GM11168 (cell line): Measurements from ENCODE around the gene RAB11FIP4.

Experiments used
- in situ Hi-C: fragments of 300-500 bp; cut with MboI; formaldehyde crosslinking; loops from one replicate; pipeline ENCODE4 v1.12.0; 2022; ENCODE audit warnings: low sequenced_read_pairs; ENCODE audit not compliant: unreplicated experiment

RAB11FIP4 gene

DNA sequence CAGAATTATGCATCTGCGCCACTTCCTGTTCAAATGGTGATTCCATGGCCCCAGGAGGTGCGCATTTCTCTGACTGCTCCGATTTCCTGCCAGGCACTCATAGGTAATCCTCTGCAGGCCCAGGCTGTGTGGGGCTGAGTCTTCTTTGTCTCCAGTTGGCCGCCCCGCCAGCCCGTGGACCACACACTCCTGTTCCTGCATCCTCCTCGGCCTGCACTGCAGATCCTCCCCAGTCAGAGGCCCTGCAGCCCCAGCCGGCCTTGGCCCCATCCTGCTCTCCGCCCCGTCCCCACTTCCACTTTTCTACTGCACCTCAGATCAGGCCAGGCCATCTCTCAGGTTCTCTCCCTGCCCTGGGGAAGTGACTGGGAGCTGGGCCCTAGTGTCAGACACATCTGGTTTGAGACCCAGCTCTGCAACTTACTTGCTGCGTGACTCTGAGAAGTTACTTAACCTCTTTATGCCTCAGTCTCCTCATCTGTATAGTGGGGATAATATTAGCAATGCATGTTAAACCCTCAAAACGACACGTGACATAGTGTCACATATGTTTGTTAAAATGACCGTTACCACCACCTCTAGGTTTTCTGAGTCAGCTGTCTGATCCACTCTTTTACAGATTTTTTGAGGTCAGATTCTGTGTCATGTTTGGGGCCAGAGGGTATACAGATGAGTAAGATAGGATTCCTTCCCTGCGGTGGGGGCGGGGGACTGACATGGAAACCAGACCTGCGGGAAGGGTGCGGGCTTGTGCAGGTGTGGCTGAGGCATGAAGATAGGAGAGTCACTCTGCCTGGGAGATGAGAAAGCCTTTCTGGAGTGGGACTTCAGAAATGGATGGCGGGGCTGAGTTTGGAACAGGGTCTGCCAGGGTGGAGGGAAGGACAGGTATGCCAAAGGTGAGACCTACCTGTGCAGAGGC lies 12.8 kb downstream of the RAB11FIP4 start:
- in situ Hi-C loops: no loop called here

DNA sequence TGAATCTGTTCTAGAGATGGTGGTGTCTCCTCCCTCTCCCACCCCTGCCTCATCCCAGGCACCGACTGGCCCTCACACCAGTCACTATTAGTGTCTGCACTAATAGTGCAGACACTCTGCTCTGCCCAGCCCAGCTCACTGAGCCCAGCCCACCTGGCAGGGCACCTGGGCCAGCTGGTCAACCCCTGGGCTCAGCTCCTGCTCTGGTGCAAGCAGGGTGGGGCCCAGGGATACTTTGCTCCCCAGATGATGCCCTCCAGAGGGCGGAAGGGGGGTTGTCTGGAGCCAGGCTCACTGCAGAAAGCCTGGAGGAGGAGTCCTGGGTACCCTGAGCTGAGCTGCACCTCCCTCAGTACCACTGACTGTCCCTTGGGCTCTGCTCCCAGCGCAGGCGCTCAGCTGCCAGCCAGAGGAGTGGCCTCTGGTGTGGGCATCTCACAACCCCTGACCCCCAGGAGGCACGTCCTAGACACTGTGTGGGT lies 14.5 kb downstream of the RAB11FIP4 start:
- in situ Hi-C loops: no loop called here

DNA sequence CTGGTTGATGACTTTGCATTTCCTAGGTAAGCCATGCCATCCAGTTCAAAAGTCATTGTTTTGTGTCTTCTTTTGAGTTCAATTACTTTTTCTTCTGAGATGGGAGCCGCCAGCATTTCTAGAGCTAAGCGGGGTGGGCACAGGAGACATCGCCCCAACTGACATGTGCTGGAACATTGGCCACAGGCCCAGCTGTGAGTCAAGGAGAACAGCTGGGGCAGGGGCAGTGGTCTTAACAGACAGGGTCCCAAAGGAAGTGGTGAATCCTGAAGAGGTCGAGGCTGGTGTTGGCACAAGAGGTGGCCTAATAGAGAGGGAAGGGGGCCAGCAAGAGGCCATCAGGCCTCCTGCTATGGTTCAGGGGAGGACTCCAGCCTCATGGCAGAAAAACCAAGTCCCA lies 17.1 kb downstream of the RAB11FIP4 start:
- in situ Hi-C loops: no loop called here

DNA sequence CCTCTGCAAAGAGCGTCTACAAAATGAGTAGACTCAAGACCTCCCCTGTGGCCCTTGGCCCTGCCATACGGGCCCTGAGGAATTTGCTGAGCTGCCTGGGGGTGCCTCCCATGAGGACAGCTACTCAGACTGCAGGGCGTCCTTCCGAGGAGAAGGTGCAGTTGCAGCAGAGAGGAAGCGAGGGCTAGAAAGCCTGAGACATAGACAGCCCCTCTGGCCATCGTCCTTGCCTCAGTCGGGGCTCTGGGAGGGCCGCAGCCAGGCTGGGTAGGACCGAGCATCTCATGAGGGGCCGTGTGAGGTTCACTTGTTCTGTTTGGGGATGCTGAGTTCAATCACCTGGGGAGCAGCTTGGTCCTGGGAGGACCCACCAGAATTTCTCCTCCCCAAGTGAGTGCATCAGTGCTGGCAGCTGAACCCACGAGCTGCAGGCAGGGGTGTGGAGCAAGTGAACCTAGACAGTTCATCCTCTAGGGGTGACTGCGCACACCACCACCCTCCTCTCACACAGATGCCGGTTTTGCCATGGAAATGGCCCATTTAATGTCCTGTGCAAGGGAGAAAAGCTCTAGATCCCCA lies 20.3 kb downstream of the RAB11FIP4 start:
- in situ Hi-C loops: no loop called here

DNA sequence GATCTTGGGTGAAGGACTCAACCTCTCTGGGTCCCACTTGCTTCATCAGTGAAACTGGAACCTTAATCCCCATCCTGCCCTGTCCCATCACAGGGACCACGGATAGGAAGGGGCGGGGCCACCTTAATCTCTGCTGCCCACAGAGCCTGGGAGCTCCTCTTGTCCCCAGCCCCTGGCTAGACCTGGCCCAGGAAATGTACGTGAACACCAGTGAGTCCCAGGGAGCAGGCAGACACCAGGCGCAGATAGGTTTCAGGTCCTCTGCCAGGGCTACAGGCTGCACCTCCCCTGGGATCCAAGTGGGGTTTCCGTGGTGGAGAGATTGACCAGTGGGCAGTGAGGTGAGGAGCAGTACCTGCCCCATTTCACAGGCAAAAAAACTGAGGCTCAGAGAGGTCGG lies 21.0 kb downstream of the RAB11FIP4 start:
- in situ Hi-C loops: no loop called here

DNA sequence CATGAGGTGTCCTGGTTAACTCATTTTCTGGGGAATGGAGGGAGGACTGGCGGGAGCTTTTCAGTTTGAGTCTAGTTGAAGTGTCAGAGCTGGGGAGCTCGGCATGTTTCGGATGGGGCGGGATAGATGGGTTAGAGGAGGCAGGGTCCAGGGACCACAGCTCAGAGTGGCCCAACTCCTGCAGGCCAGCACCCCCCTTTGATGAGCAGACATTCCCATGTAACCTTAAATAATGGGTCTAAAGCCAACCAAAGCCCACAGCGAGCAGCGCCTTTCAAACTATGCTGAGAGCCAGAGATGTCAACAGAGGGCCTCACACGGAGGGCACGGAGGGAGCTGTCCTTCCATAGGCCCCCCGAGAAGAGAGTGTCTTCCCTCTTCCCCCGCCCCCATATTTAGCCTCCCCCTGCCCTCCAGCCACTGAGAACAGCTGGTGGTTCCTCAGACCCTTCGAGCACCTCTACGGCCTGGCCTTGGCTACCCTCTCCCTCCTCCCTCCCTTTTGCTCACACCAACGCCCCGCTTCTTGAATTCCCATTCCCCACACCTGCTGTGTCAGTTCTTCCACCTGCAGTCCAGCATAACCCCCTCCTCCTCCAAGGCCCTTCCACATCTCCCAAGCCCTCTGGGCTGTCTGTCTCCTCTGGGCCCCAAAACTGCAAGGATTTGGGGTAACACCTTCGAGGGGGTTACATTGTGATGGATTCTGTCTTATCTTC lies 21.8 kb downstream of the RAB11FIP4 start:
- in situ Hi-C loops: no loop called here

DNA sequence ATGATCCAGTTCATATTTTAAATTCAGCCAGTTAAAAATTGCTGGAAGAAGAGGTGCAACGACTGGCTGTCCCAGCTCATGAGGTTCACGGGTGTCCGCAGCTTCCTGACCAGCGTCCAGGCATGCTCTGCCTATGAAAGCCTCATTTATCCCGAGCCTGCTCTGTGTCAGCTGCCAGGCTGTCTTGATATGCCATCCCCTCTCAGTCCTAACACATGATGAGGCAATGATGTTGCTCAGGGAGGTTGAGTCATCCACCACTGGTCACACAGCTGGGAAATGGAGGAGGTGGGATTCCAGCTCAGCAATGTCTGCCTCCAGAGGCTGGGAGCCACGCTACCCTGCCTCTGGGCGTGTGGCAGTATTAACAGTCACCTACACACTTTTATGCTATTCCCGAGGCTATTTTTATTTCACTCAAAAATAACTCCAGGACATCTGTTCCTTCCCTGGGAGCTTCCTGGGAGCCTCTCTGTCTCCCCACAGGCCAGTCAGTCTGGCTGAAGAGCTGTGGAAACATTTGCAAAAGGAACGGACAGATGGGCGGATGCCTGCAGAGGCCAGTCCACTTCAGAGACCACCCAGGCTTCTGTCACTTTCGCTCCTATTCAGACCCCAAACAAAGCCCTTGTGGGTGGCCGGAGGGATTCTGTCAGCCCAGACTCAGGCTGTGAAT lies 22.5 kb downstream of the RAB11FIP4 start:
- in situ Hi-C loops: no loop called here

DNA sequence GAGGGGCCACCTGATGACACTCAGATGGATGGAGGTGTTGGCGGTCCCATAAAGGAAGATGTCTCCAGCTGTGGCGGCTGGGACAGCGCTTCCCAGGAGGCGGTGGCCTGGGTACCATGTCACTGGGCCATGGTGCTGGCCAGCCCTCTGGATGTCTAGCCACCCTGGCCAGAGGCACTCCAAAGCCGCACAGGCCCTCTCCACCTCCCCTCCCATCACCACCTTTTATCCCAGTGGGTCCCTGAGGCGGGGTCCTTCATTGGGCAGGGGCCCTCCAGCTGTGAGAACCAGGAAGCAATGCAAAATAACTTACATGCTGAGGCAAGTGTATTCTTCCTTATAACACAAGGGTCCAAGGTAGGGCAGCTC lies 23.1 kb downstream of the RAB11FIP4 start:
- in situ Hi-C loops: no loop called here

DNA sequence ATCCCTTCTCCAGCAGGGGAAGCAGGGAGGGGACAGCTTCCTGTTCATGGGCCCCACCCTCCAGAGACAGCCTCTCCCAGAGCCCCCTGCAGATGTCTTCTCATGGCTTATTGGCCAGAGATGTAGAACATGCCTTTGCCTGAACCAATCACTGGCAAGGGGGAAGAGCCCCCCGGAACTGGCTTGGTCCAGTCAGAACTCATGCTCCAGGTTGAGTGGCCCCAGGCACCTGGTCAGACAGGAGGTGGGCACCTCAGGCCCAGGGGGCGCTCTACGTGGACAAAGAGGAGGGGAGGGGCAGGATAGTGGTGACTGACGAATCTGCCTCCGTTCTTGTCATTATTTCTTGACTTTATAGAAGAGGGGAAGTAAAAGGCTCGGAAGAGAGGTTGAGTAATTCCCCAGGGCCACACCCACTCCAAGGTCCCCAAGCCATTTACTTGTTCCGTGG lies 23.6 kb downstream of the RAB11FIP4 start:
- in situ Hi-C loops: no loop called here

DNA sequence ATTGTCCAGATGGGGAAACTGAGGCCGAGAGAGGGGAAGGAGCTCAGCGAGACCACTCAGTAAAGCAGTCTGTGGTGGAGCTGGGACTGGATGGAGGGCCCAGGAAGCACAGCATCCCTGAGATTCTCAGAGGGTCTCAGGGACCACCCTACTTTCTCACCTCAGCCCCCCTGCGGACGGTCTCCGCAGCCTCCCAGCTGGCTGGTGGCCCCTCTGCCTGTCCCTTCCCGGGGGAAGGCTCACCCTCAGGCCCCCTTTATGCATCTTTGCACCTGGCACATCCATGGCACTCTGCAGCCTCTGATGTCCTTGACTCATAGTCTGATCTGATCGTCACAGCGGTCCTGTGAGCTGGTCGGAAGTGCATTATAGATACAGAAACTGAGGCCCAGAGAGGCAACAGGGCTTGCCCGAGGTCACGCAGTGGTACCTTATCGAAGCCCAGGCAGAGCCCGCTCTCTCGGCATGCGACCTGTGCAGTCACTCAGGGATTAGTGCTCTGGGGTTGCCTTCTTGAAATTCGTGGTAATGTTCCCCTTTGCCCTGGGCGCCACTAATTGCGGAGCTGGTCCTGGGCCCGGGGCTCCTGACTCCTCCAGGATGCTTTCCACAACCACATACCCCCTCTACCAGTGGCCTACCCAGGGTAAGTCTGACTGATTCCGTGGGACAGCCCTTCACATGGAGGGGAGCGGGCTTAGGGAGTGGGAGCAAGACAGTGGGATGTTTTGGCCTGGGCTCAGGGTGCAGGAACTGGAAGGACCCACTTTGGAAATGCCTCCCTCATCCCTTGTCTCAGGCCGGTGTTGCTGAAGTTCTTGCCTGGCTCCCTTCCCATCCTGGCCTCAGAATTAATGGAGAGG lies 24.4 kb downstream of the RAB11FIP4 start:
- in situ Hi-C loops: no loop called here

DNA sequence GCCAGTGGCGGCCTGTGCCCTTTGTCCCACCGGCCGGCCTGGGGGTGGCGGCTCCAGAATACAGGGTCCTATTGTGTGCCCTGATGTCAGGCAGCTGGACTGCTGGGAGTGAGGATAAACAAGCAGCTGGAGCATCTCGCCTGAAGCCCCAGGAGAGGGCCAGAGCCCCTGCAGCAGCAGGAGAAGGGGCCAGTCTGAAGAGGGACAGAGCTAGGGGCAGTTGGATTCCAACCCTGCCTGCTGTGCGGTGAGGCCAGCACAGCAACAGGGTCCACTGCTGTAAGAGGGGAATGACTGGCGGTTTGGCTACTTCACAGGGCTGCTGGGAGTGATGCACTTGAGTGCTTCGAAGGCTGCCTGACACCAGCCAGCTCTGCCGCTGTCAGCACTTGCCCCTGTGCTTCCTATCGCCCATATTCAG lies 25.0 kb downstream of the RAB11FIP4 start:
- in situ Hi-C loops: no loop called here

DNA sequence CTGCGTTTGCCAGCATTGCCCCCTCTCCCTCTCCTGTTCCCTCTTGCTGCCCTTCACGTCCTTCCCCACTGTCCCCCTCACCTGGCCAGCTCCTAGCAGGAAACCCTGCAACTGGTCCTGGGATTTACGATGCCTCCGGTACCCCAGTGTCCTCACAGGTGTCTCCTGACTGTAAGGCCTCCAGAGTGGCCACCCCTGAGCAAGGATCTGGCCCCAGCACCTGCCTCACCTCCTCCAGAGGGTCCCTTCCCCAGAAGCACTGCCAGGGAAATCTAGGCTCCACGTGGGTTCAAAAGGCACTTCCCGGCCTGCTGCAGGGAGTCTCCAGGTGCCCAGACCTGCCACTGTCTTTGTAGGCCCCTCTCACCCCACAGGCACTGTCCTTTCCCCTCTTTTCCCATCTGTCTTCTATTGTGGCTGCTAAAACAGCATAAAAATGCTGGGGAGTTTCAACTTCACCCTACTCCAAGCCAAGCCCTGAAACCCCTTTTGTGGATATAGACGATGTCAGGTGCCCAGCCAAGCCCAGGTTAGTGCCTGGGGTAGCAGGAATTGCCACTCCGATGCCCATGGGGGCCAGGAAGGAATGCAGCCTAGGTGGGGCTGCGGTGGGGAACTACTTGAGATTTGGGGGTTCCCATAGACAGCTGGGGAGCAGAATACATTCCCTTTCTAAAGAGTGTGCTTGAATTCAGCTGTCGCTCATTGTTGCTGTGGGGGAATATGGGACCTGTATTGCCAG lies 25.7 kb downstream of the RAB11FIP4 start:
- in situ Hi-C loops: no loop called here

DNA sequence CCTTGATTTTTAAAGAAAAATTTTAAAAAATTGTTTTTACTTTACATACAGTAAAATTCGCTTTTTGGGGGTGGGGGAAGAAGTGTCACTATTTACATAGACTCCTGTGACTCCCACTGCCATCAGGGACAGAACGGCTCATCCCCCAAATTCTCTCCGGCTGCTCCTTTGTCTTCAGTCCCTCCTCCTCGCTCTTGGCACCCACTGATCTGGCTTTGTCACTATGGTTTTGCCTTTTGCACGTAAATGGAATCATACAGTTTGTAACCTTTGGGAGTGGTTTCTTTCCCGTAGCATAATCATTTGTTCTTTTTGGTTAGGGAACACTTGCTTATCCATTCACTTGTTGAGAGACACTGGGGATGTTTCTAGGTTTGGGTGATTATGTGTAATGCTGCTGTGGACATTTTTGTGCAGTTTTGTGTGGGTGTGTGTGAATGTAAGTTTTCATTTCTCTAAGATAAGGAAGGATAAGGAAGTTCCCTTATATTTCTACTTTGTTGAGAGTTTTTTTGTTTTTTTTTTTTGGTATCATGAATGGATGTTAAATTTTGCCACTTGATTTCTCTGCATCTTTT lies 27.4 kb downstream of the RAB11FIP4 start:
- in situ Hi-C loops: no loop called here

DNA sequence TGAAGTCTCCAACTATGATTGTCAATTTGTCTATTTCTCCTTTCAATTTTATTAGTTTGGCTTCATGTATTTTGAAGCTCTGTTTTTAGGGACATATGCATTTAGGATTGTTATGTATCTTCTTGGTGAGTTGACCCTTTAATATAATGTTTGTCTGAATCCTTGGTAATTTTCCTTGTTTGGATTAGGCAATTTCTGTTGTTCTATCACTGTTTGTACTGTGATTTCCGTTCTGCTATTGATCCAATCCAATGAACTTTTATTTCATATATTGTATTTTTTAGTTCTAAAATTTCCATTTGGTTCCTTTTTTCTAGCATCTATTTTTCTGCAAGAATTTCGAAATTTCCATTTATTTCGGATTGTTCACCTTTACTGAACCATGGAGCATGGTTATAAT lies 31.0 kb downstream of the RAB11FIP4 start:
- in situ Hi-C loops: no loop called here

DNA sequence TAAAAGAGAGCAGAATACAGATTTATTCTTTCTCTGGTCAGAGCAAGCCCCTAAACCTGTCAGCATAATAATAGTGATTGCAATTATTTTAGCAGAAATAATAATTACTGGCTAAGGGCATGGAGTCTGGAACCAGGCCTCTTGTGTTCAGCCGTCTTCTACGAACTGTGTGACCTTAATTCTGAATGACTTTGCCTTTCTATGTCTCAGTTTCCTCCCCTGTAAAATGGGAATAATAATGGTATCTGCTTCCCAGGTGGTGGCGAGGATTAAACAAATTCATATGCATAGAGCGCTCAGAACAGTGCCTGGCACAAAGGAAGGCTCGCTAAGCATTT lies 33.4 kb downstream of the RAB11FIP4 start:
- in situ Hi-C loops: no loop called here

DNA sequence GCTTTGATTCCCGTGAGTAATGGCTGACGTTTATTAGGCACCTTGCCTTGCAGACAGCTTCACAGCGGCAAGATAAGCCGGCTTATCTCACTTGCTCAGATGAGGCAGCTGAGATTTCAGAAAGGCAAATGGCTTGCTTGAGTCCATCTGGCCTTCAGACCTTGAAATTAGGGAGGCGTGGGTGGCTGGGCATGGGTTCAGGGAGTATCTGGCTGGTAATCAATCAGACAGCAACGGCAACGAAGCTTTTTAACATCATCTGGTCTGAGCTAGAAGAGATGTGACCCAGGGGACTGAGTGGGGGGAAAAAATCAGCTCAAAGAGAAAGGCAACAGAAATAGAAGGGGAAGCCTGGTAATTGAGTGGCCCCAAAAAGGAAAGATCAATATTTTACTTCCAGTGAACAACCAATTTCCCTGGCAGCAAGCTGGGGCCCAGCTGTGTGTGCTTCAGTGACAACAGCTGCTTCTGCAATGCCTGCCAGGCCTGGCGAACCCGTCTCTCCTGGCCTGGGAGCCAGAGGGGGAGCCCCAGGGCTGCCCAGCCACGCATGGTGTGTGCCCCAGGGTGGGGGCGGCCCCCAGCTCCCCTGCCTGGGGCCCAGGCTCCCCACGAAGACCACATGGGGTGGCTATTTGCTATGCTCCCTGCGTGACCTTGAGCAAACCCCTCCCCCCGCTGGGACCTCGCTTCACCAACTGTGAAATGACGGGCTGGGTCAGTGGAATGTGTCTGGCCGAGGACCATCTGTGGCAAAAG lies 34.0 kb downstream of the RAB11FIP4 start:
- in situ Hi-C loops: no loop called here

DNA sequence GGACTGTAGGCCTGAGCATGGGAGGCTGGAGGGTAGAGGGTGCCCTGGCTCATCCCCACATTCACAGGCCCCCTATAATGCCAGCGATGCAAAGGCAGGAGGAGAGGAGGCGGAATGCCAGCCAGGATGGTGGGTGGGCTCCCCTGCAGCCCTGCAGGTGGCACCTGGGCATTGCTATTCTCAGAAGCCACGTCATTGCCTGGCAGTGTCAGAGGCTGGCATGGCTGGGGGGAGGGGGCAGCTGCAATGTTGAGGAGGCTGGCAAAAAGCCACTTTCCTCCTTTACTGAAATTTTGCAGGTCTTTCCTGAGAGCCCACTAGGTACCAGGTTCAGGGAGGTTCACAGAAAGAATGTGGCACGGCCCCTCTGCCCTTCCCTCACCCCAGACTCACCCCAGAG lies 36.2 kb downstream of the RAB11FIP4 start:
- in situ Hi-C loops: no loop called here

DNA sequence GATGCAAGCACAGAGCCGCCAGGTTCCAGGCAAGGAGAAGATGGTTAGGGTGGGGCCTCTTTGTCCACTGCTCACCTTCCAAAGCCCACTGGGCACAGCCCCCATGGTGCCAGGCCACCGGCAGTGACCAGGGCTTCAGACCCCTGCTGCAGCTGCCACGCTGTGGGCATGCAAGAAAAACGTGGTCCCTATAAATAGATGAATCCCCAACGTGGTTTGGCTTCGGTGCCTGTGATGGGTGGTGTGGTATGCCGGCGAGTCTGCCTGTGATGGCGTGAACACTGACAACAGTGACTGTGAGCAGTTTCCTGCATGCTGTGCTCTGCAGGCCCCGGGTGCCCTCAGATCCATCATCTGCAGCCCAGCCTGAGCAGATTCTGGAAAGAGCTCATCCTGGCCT lies 36.6 kb downstream of the RAB11FIP4 start:
- in situ Hi-C loops: no loop called here
